K562 treated with DMSO at 1 percent for 4 hours (cell line): Measurements from ENCODE around the gene OR10K1. TPM values are rescaled to one million over a fixed set of nuclear protein-coding genes. Genes with fewer than 3 reads are reported as not detected.

Experiments
- total RNA-seq: library from RNA; unstranded; fragments of 300-600 nt; gene quantifications from 2 replicates; pipeline ENCODE4 v1.2.3, GENCODE V29; 2022; ENCODE audit not compliant: insufficient read depth

The OR10K1 gene
- not detected in 2 replicates for total RNA-seq

GRCh38 chr1:158461534-158461933, at the start of gene OR10K1:
Gene OR10K1, plus strand, starts transcription at chr1:158461834. Its CDS starts 3,728 bp downstream, at chr1:158465562.

GRCh38 chr1:158426137-158426536, 35.5 kb upstream of the OR10K1 start, which contains the start of gene OR10K2:
Gene OR10K2, minus strand, starts transcription at chr1:158426237. Its CDS starts 5,371 bp downstream, at chr1:158420866.

GRCh38 chr1:158471920-158472319, 10.3 kb downstream of the OR10K1 start, which contains the start of gene OR10R2:
Gene OR10R2, plus strand, starts transcription at chr1:158472220. Its CDS starts 106 bp downstream, at chr1:158472326.

Other genes with a start within 250 kb of the OR10K1 start
- not detected in 2 replicates for gene CD1A, start 207.4 kb upstream of the OR10K1 start, total RNA-seq
- not detected in 2 replicates for gene CD1C, start 171.9 kb upstream of the OR10K1 start, total RNA-seq
- gene CD1B, start 130.3 kb upstream of the OR10K1 start, total RNA-seq, result not detected in 2 replicates
- not detected in 2 replicates for gene CD1E, start 107.9 kb upstream of the OR10K1 start, total RNA-seq
- not detected in 2 replicates for gene OR10T2, start 62.4 kb upstream of the OR10K1 start, total RNA-seq
- not detected in 2 replicates for gene OR10K2, start 35.6 kb upstream of the OR10K1 start, total RNA-seq
- gene OR10R2, start 10.4 kb downstream of the OR10K1 start, total RNA-seq, result not detected in 2 replicates
- gene OR6Y1, start 92.6 kb downstream of the OR10K1 start, total RNA-seq, result not detected in 2 replicates
- not detected in 2 replicates for gene OR6P1, start 108.7 kb downstream of the OR10K1 start, total RNA-seq
- gene OR10X1, start 118.1 kb downstream of the OR10K1 start, total RNA-seq, result not detected in 2 replicates
- 0.08 TPM in 1 of 2 replicates, not detected in the other for gene OR10Z1, start 143.4 kb downstream of the OR10K1 start, total RNA-seq
- gene SPTA1, start 224.9 kb downstream of the OR10K1 start, total RNA-seq, result 5.8 and 12.8 TPM in 2 replicates
- gene OR6K2, start 238.8 kb downstream of the OR10K1 start, total RNA-seq, result not detected in 2 replicates